ENCODE data around the gene CDC42. TPM values are rescaled to one million over a fixed set of nuclear protein-coding genes. Genes with fewer than 3 reads are reported as not detected.
"Not testable (repeated sequence)": the region's sequence is repeated elsewhere in the genome, so short reads cannot be mapped to it uniquely, and the experiment has no call there.

The CDC42 gene
- 253 and 525 TPM in 2 replicates for total RNA-seq (ENCODE audit: low replicate concordance)

DNA sequence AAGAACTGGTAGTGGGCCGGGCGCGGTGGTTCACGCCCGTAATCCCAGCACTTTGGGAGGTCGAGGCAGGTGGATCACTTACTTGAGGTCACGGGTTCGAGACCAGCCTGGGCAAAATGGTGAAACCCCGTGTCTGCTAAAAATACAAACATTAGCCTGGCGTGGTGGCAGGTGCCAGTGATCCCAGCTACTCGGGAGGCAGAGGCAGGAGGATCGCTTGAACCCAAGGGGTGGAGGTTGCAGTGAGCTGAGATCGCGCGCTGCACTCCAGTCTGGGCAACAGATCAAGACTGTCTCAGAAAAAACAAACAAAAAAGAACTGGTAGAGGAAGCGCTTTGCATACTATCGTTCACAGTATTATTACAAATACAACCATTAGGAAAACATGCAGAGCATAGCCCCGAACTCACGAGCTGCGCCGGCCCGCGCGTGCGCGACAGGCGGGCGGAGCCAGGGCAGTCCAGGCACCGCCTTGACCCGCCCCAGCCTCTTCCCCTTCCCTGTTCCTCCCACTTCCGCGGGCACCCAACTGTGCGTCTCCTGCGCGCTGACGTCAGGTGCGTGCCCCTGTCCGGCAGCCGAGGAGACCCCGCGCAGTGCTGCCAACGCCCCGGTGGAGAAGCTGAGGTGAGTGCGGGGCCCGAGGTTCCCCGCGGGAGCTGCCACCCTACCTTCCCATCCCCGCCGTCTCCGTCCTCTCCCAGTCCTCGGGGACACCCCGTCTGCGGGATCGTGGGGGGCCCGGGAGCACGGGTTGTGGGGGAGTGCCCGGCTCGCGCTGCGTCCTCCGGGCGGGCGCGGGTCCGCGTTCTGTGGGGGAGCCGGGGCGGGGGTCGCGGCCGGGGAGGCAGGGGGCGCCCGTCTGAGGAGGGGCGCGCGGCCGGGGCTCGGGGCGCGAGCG, at the start of gene CDC42:
TSS of gene CDC42 (plus strand) at position 595 of the 902 bp plus-strand sequence. CDS start 25,770 bp downstream, outside the sequence.
- H3K4me3 ChIP-seq (ENCODE audit: low read depth, low read length), result peak within 1 kb of the TSS; percentile 92
- DNase-seq (ENCODE audit: low read depth), result peak; percentile 94
- no peak for TF ChIP-seq CTCF (IDR thresholded peaks at IDR 0.05; ENCODE audit: insufficient read depth, low read length)

- not testable (repeated sequence) for DNase-seq (ENCODE audit: low read depth)
These were observed 49.6 kb upstream of the CDC42 start for GRCh38 chr1:22002875-22003274.

GRCh38 chr1:22003959-22004358, 48.5 kb upstream of the CDC42 start:
- DNase-seq (ENCODE audit: low read depth); H3K4me3 ChIP-seq (ENCODE audit: low read depth, low read length): not testable (repeated sequence)

More at GRCh38 chr1:22002875-22003274, 49.6 kb upstream of the CDC42 start:
- not testable (repeated sequence) for H3K4me3 ChIP-seq (ENCODE audit: low read depth, low read length)

GRCh38 chr1:22005261-22006149, 47.0 kb upstream of the CDC42 start:
- peak; percentile 35 for DNase-seq (ENCODE audit: low read depth)
- TF ChIP-seq CTCF (IDR thresholded peaks at IDR 0.05; ENCODE audit: insufficient read depth, low read length), result peak; percentile 21
- not testable (repeated sequence) for H3K4me3 ChIP-seq (ENCODE audit: low read depth, low read length)

DNA sequence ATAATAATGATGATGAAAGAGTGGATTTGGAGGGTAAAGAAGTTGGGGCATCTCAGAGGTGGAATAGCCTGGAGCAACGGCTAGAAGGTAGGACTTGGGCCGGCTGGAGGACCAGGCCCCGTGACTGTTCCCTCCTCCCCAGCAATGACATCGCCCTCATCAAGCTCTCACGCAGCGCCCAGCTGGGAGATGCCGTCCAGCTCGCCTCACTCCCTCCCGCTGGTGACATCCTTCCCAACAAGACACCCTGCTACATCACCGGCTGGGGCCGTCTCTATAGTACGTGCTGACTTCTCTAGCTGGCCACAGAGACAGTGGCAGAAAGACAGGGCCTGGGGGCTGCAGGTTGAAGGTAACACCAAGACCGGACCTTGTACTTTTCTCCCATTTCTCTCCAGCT, 45.8 kb upstream of the CDC42 start:
- not testable (repeated sequence) for DNase-seq (ENCODE audit: low read depth); H3K4me3 ChIP-seq (ENCODE audit: low read depth, low read length)

GRCh38 chr1:22007262-22007661, 45.2 kb upstream of the CDC42 start:
- DNase-seq (ENCODE audit: low read depth), result not testable (repeated sequence)

GRCh38 chr1:22009566-22009965, 42.9 kb upstream of the CDC42 start:
- DNase-seq (ENCODE audit: low read depth), result not testable (repeated sequence)

More at GRCh38 chr1:22007262-22007661, 45.2 kb upstream of the CDC42 start:
- not testable (repeated sequence) for H3K4me3 ChIP-seq (ENCODE audit: low read depth, low read length)

DNA sequence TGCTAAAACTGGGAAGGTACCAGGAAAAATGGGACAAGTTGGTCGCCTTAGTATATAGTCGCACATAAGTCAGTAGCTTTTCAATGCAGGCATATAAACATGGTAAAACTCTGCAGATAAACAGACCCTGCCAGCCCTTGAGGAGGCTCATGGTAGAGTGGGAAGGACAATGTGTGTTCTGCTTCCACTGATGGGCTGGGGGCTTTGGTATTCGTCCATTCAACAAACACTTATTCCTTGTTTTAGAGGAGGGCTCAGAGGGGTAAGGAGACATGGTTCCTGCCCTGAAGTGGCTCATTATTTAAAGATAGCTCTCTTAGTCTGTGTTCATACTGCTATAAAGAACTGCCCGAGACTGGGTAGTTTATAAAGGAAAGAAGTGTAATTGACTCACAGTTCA, 39.8 kb upstream of the CDC42 start:
- not testable (repeated sequence) for H3K4me3 ChIP-seq (ENCODE audit: low read depth, low read length); DNase-seq (ENCODE audit: low read depth)

More at GRCh38 chr1:22009566-22009965, 42.9 kb upstream of the CDC42 start:
- not testable (repeated sequence) for H3K4me3 ChIP-seq (ENCODE audit: low read depth, low read length)

- DNase-seq (ENCODE audit: low read depth); H3K4me3 ChIP-seq (ENCODE audit: low read depth, low read length): not testable (repeated sequence)
These were observed 37.8 kb upstream of the CDC42 start for GRCh38 chr1:22014575-22015206.
